GM10847 (cell line): ENCODE results near the gene P3H2.

Experiments
- POLR2A ChIP-seq: IDR thresholded peaks from 2 replicates; pipeline ENCODE4 v1.6.1; 2011; ENCODE audit not compliant: insufficient read length; ENCODE audit errors: extremely low read depth

P3H2 gene

GRCh38 chr3:190044142-190044541 is 76.6 kb downstream of the P3H2 start:
- TF ChIP-seq POLR2A: no peak

- no peak for TF ChIP-seq POLR2A
These were observed 77.0 kb downstream of the P3H2 start for GRCh38 chr3:190043741-190044140.

- no peak for TF ChIP-seq POLR2A
These were observed 78.1 kb downstream of the P3H2 start for GRCh38 chr3:190042558-190042957.

GRCh38 chr3:190041333-190042041 is 79.2 kb downstream of the P3H2 start:
- no peak for TF ChIP-seq POLR2A

- TF ChIP-seq POLR2A: no peak
These were observed 80.6 kb downstream of the P3H2 start for GRCh38 chr3:190040145-190040544.

- no peak for TF ChIP-seq POLR2A
These were observed 82.4 kb downstream of the P3H2 start for GRCh38 chr3:190038050-190038933.

GRCh38 chr3:190036631-190037030 is 84.1 kb downstream of the P3H2 start:
- no peak for TF ChIP-seq POLR2A

GRCh38 chr3:190034446-190034845 is 86.3 kb downstream of the P3H2 start:
- no peak for TF ChIP-seq POLR2A

GRCh38 chr3:190032923-190033322 is 87.8 kb downstream of the P3H2 start:
- no peak for TF ChIP-seq POLR2A

- no peak for TF ChIP-seq POLR2A
These were observed 88.6 kb downstream of the P3H2 start for GRCh38 chr3:190031887-190032752.

- no peak for TF ChIP-seq POLR2A
These were observed 93.6 kb downstream of the P3H2 start for GRCh38 chr3:190027116-190027515.

- no peak for TF ChIP-seq POLR2A
These were observed 94.5 kb downstream of the P3H2 start for GRCh38 chr3:190026154-190026553.

GRCh38 chr3:190024912-190025311 is 95.8 kb downstream of the P3H2 start:
- TF ChIP-seq POLR2A: no peak

GRCh38 chr3:190019844-190020243 is 100.9 kb downstream of the P3H2 start:
- no peak for TF ChIP-seq POLR2A

- TF ChIP-seq POLR2A: no peak
These were observed 101.7 kb downstream of the P3H2 start for GRCh38 chr3:190019006-190019405.
